Measurements from ENCODE around the gene ZKSCAN7. TPM values are rescaled to one million over a fixed set of nuclear protein-coding genes. Genes with fewer than 3 reads are reported as not detected.
"Not testable (repeated sequence)": the region's sequence is repeated elsewhere in the genome, so short reads cannot be mapped to it uniquely, and the experiment has no call there.

Gene ZKSCAN7
- total RNA-seq, 1 donor from 2014 or later, result 6.9 TPM

GRCh38 chr3:44578924-44579515 lies 24.0 kb downstream of the ZKSCAN7 start:
- DNase-seq (ENCODE audit: low read depth); H3K36me3 ChIP-seq (ENCODE audit: control insufficient read depth, insufficient read depth, low read length); H3K27me3 ChIP-seq (ENCODE audit: control insufficient read depth, insufficient read depth, low read length); H3K4me3 ChIP-seq (ENCODE audit: low read depth, low read length): not testable (repeated sequence)

- not testable (repeated sequence) for DNase-seq (ENCODE audit: low read depth); H3K36me3 ChIP-seq (ENCODE audit: control insufficient read depth, insufficient read depth, low read length); H3K4me3 ChIP-seq (ENCODE audit: low read depth, low read length); H3K27me3 ChIP-seq (ENCODE audit: control insufficient read depth, insufficient read depth, low read length)
Measured at GRCh38 chr3:44579749-44580148, 24.8 kb downstream of the ZKSCAN7 start.

- not testable (repeated sequence) for H3K4me3 ChIP-seq (ENCODE audit: low read depth, low read length)
Measured at GRCh38 chr3:44580971-44581370, 26.0 kb downstream of the ZKSCAN7 start.

GRCh38 chr3:44584646-44585501 lies 29.9 kb downstream of the ZKSCAN7 start, which contains the start of gene ZNF660:
TSS of gene ZNF660 (plus strand) at chr3:44584964. CDS start at chr3:44594194, 9,230 bp downstream.
- Histone ChIP-seq H3K36me3 (ENCODE audit: control insufficient read depth, insufficient read depth, low read length) (peaks cover 2% of the 10 kb centered on the region), H3K27me3 (ENCODE audit: control insufficient read depth, insufficient read depth, low read length) (no peaks in the 10 kb centered on the region), H3K4me3 (ENCODE audit: low read depth, low read length) (peak within 1 kb of the TSS; percentile 55)
- TF ChIP-seq, protein P1, sequence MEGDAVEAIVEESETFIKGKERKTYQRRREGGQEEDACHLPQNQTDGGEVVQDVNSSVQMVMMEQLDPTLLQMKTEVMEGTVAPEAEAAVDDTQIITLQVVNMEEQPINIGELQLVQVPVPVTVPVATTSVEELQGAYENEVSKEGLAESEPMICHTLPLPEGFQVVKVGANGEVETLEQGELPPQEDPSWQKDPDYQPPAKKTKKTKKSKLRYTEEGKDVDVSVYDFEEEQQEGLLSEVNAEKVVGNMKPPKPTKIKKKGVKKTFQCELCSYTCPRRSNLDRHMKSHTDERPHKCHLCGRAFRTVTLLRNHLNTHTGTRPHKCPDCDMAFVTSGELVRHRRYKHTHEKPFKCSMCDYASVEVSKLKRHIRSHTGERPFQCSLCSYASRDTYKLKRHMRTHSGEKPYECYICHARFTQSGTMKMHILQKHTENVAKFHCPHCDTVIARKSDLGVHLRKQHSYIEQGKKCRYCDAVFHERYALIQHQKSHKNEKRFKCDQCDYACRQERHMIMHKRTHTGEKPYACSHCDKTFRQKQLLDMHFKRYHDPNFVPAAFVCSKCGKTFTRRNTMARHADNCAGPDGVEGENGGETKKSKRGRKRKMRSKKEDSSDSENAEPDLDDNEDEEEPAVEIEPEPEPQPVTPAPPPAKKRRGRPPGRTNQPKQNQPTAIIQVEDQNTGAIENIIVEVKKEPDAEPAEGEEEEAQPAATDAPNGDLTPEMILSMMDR (IDR thresholded peaks at IDR 0.05; ENCODE audit: insufficient read depth, low read length, poor library complexity, severe bottlenecking), result no peak
- peak; percentile 21 for DNase-seq (ENCODE audit: low read depth)

More at GRCh38 chr3:44580971-44581370, 26.0 kb downstream of the ZKSCAN7 start:
- H3K36me3 ChIP-seq (ENCODE audit: control insufficient read depth, insufficient read depth, low read length); DNase-seq (ENCODE audit: low read depth); H3K27me3 ChIP-seq (ENCODE audit: control insufficient read depth, insufficient read depth, low read length): not testable (repeated sequence)

- Histone ChIP-seq H3K4me3 (ENCODE audit: low read depth, low read length) (no peak overlapping the region), H3K27me3 (ENCODE audit: control insufficient read depth, insufficient read depth, low read length) (no peaks in the 10 kb centered on the region), H3K36me3 (ENCODE audit: control insufficient read depth, insufficient read depth, low read length) (no peaks in the 10 kb centered on the region)
- DNase-seq (ENCODE audit: low read depth), result no peak
- TF ChIP-seq, protein P1 (IDR thresholded peaks at IDR 0.05; ENCODE audit: insufficient read depth, low read length, poor library complexity, severe bottlenecking), result no peak
Measured at GRCh38 chr3:44596621-44597020, 41.6 kb downstream of the ZKSCAN7 start.

GRCh38 chr3:44601749-44602148 lies 46.8 kb downstream of the ZKSCAN7 start:
- Histone ChIP-seq H3K4me3 (ENCODE audit: low read depth, low read length) (no peak overlapping the region), H3K27me3 (ENCODE audit: control insufficient read depth, insufficient read depth, low read length) (no peaks in the 10 kb centered on the region), H3K36me3 (ENCODE audit: control insufficient read depth, insufficient read depth, low read length) (no peaks in the 10 kb centered on the region)
- DNase-seq (ENCODE audit: low read depth), result no peak
- TF ChIP-seq, protein P1 (IDR thresholded peaks at IDR 0.05; ENCODE audit: insufficient read depth, low read length, poor library complexity, severe bottlenecking), result no peak

DNA sequence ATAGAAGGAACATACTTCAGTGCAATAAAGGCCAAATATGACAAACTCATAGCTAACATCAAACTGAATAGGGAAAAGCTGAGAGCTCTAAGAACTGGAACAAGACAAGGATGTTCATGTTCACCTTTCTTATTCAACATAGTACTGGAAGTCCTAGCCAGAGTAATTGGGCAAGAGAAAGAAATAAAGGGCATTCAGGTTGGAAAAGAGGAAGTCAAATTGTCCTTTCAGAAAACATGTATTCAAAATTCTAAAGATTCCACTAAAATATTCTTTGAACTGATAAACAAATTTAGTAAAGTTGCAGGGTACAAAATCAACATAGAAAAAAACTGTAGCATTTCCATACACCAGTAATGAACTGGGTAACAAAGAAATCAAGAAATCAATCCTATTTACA lies 57.7 kb downstream of the ZKSCAN7 start:
- no peak for DNase-seq (ENCODE audit: low read depth)
- H3K36me3 ChIP-seq (ENCODE audit: control insufficient read depth, insufficient read depth, low read length), result no peaks in the 10 kb centered on the region
- H3K4me3 ChIP-seq (ENCODE audit: low read depth, low read length), result no peak overlapping the region
- no peaks in the 10 kb centered on the region for H3K27me3 ChIP-seq (ENCODE audit: control insufficient read depth, insufficient read depth, low read length)
- TF ChIP-seq, protein P1 (IDR thresholded peaks at IDR 0.05; ENCODE audit: insufficient read depth, low read length, poor library complexity, severe bottlenecking), result no peak

Other genes with a start within 250 kb of the ZKSCAN7 start
- 29.0 and 30.3 TPM in 2 replicates for gene TCAIM, start 216.4 kb upstream of the ZKSCAN7 start, total RNA-seq
- gene ZNF445, start 77.5 kb upstream of the ZKSCAN7 start, total RNA-seq, result 5.8 and 6.3 TPM in 2 replicates
- 2.3 and 2.5 TPM in 2 replicates for gene ZNF660, start 29.8 kb downstream of the ZKSCAN7 start, total RNA-seq
- 17.7 and 19.6 TPM in 2 replicates for gene ZNF197, start 69.8 kb downstream of the ZKSCAN7 start, total RNA-seq
- gene ZNF35, start 93.5 kb downstream of the ZKSCAN7 start, total RNA-seq, result 14.2 and 21.2 TPM in 2 replicates
- gene ZNF502, start 157.5 kb downstream of the ZKSCAN7 start, total RNA-seq, result 3.4 and 3.9 TPM in 2 replicates
- 6.3 and 6.9 TPM in 2 replicates for gene ZNF501, start 174.4 kb downstream of the ZKSCAN7 start, total RNA-seq
- 18.8 and 20.6 TPM in 2 replicates for gene KIAA1143, start 206.4 kb downstream of the ZKSCAN7 start, total RNA-seq
- gene KIF15, start 206.6 kb downstream of the ZKSCAN7 start, total RNA-seq, result 2.2 and 6.9 TPM in 2 replicates